Colonic mucosa (tissue), 4 donors: ENCODE data around the gene SLC7A4. TPM values are rescaled to one million over a fixed set of nuclear protein-coding genes. Genes with fewer than 3 reads are reported as not detected.

Source experiments
- DNase-seq: peaks from one replicate; pipeline ENCODE4 v3.0.0-alpha.2; 2020
- H3K27ac ChIP-seq: fragments of 200-600 bp; one replicate; pipeline ENCODE4 v1.8.0; 2021
- H3K27me3 ChIP-seq: fragments of 200-600 bp; one replicate; pipeline ENCODE4 v1.8.0; 2021
- H3K36me3 ChIP-seq: fragments of 200-600 bp; one replicate; pipeline ENCODE4 v1.8.0; 2021
- H3K4me1 ChIP-seq: fragments of 200-600 bp; one replicate; pipeline ENCODE4 v1.8.0; 2021; ENCODE audit warnings: mild to moderate bottlenecking
- H3K4me3 ChIP-seq: fragments of 200-600 bp; one replicate; pipeline ENCODE4 v1.8.0; 2021
- H3K9ac ChIP-seq, 2 donors: one replicate each; pipeline ENCODE4 v1.7.0; 2013; ENCODE audit warnings: control low read depth in 2 of 2, low read depth in 2 of 2, low read length in 2 of 2
- H3K9me3 ChIP-seq: fragments of 200-600 bp; one replicate; pipeline ENCODE4 v1.8.0; 2021
- intact Hi-C: fragments of 100-400 bp; cut with DNase I; formaldehyde crosslinking; loops from one replicate; pipeline ENCODE4 v1.14.1; 2022
- total RNA-seq, 2 donors: library from RNA; stranded (reverse); fragmentation: NEBNext Ultra II Directional in 1 of 2; extraction: Animal tissue kit (Norgen Biotek cat#: 25700) in 1 of 2; gene quantifications; one replicate each; pipeline ENCODE4 v1.2.1, GENCODE V29; 2021
- TF ChIP-seq, protein P1 (sequence below): fragments of 200-600 bp; IDR thresholded peaks from one replicate; pipeline ENCODE4 v1.8.0; 2022; ENCODE audit warnings: antibody characterized with exemption, mild to moderate bottlenecking
- donor health status: healthy.
- donor health status: DM: no; HTN: no; CAD: no.
- donor health status: DM: no; HTN: no; CAD: no.

SLC7A4 gene
- total RNA-seq, 2 donors from 2014 or later: 3.3 to 3.9 TPM

DNA sequence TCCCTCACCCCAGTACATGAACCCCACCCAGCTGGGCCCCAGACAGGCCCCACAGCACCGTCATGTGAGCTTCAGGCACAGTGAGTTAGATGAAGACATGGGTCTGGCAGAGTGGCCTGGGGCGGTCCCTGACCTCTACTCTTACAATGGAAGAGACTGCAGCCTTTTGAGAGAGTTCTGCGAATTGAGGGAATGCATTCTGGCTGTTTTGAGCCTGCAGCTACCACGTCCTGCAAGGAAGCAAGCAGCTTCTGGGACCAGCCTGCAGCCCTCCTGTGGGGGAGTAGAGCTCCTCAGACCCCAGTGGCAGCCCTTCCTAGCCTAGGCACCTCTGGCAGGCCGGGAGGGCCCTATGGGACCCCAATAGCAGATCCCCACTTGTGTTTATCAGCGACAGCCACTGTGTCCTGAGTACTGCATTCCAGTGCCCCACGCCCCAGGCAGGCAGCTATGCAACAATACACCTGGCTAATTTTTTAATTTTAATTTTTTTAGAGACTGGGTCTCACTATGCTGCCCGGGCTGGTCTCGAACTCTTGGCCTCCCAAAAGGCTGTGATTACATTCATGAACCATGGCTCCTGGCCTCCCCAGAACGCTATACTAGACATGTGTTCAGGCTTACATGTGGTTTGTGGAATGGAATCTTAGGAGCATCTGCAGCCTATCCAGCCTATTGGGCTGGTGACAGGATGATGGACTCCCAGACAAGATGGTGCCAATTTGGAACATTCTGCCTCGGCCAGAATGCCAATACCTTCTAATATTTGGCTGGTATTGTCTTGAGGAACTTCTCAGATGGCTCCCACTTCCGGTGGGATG, 717 bp upstream of the SLC7A4 start:
- Histone ChIP-seq H3K27me3 (peaks cover 13% of the 10 kb centered on the region), H3K4me3 (no peak overlapping the region), H3K4me1 (no peaks in the 10 kb centered on the region), H3K36me3 (no peaks in the 10 kb centered on the region), H3K27ac (no peak overlapping the region), H3K9ac (no peak overlapping the region), H3K9me3 (no peaks in the 10 kb centered on the region)
- intact Hi-C loops: no loop called here
- TF ChIP-seq, protein P1, sequence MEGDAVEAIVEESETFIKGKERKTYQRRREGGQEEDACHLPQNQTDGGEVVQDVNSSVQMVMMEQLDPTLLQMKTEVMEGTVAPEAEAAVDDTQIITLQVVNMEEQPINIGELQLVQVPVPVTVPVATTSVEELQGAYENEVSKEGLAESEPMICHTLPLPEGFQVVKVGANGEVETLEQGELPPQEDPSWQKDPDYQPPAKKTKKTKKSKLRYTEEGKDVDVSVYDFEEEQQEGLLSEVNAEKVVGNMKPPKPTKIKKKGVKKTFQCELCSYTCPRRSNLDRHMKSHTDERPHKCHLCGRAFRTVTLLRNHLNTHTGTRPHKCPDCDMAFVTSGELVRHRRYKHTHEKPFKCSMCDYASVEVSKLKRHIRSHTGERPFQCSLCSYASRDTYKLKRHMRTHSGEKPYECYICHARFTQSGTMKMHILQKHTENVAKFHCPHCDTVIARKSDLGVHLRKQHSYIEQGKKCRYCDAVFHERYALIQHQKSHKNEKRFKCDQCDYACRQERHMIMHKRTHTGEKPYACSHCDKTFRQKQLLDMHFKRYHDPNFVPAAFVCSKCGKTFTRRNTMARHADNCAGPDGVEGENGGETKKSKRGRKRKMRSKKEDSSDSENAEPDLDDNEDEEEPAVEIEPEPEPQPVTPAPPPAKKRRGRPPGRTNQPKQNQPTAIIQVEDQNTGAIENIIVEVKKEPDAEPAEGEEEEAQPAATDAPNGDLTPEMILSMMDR: no peak
- DNase-seq: no peak

DNA sequence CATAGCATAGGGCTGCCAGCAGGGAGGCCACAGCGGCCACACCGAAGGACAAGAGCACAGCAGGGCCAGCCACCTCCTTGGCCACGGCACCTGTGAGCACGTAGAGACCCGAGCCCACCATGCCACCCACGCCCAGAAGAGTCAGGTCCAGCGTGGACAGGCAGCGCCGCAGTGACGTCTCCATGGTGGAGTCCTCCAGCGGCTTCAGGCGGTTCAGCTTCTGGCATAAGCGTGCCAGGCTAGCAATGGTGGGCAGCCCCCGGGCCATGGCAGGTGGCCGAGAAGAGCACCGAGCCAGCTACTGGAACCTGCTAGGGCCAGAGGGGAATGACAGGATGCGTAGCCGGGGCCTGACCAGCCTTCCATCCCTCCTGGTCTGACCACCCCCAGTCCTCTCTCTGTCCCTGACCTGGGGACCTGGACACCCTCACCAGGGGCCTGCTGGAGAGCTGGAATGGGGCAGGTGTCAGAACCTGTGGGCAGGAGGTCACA, 770 bp downstream of the SLC7A4 start:
- no peaks in the 10 kb centered on the region for H3K36me3 ChIP-seq
- DNase-seq: no peak
- TF ChIP-seq, protein P1: no peak
- no peak overlapping the region for H3K27ac ChIP-seq
- peak overlapping the region; percentile 29 for H3K4me3 ChIP-seq
- peak overlapping the region in 1 of 2 donors; percentile 1 for H3K9ac ChIP-seq
- H3K27me3 ChIP-seq: peaks cover 13% of the 10 kb centered on the region
- no peaks in the 10 kb centered on the region for H3K4me1 ChIP-seq
- intact Hi-C loops: no loop called here
- no peaks in the 10 kb centered on the region for H3K9me3 ChIP-seq

DNA sequence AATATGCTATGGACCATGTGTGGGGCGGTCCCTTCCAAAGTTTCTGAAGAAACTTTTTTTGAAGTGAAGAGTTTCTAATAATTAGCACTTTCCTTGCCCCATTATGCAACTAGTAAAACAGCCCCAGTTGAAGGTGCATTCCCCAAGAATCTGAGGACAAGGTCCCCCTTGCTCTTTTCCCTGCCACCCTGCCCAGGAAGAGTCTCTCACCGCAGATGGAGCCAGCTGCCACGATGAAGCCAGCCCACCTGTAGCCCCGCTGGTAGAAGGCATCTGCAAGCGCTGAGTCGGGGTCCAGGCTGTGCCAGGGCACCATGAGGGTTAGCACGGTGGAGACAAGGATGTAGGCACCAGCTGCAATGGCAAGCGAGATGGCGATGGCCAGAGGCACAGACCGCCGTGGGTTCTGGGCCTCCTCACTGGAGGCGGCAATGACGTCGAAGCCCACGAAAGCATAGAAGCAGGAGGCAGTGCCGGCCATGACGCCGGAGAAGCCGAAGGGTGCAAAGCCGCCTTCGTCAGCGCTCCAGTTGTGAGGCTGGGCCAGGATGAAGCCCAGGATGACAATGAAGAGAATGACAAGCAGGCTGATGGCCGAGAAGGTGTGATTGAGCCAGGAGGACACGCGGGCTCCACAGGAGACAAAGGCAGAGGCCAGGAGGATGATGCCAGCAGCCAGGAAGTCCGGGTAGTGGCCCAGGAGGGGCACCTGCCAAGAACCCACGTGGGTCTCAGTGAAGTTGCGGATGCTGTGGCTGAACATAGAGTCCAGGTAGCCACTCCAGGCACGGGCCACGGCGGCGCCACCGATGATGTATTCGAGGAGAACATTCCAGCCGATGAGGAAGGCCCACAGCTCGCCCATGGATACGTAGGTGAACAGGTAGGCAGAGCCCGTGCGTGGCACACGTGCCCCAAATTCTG, 1.5 kb downstream of the SLC7A4 start:
- Histone ChIP-seq H3K9me3 (no peaks in the 10 kb centered on the region), H3K36me3 (no peaks in the 10 kb centered on the region), H3K4me1 (no peaks in the 10 kb centered on the region), H3K4me3 (no peak overlapping the region), H3K27me3 (peaks cover 13% of the 10 kb centered on the region), H3K27ac (no peak overlapping the region), H3K9ac (no peak overlapping the region)
- intact Hi-C loops: no loop called here
- no peak for DNase-seq
- TF ChIP-seq, protein P1: no peak

DNA sequence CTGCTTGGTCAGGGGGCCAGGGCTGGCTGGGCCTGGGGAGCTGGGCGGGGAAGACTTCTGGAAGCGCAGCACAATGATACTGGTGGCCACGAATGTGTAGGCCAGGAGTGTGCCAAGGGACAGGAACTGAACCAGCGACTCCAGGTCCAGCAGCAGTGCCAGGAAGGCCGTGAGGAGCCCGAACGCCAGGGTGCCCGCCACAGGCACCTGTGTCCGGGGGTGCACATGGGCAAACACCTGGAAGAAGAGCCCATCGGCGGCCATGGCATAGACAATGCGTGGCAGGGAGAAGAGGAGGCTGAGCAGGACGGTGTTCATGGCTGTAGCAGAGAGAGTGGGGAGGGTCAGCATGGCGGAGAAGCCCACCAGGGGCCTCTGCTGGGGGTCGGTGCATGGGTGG, 2.3 kb downstream of the SLC7A4 start:
- H3K4me1 ChIP-seq: no peaks in the 10 kb centered on the region
- no peaks in the 10 kb centered on the region for H3K36me3 ChIP-seq
- H3K9me3 ChIP-seq: no peaks in the 10 kb centered on the region
- intact Hi-C loops: no loop called here
- H3K27me3 ChIP-seq: peaks cover 13% of the 10 kb centered on the region
- no peak overlapping the region for H3K4me3 ChIP-seq
- no peak for DNase-seq
- H3K27ac ChIP-seq: no peak overlapping the region
- TF ChIP-seq, protein P1: no peak
- no peak overlapping the region for H3K9ac ChIP-seq

DNA sequence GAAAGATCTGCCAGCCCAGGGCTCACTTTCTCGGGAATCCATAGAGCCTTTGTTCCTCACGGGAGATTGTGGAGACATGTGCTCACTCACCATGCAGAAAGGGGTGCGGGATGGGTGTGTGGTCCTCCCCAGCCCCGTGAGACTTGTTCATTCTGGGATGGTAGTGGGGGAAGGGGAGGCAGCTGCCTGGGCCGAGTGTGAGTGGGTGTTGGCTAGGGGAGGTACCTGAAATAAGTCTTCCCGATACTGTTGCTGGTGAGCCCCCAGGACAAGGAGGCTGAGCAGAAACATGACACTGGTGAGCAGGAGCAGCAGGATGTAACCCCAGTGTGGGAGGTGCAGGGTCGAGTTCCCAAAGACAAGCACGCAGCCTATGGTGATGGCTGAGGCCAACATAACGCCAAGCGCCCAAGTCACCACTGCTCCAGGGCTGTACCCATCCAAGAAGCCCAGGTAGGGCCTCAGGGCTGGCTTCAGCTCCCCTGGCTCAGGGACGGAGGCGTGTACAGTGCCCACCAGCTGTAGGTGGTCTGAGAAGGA, 2.8 kb downstream of the SLC7A4 start:
- H3K9me3 ChIP-seq: no peaks in the 10 kb centered on the region
- intact Hi-C loops: no loop called here
- H3K4me1 ChIP-seq: no peaks in the 10 kb centered on the region
- no peak for DNase-seq
- no peak overlapping the region for H3K4me3 ChIP-seq
- no peak overlapping the region for H3K9ac ChIP-seq
- no peaks in the 10 kb centered on the region for H3K36me3 ChIP-seq
- peaks cover 13% of the 10 kb centered on the region for H3K27me3 ChIP-seq
- TF ChIP-seq, protein P1: no peak
- H3K27ac ChIP-seq: no peak overlapping the region
